Upper lobe of left lung (tissue), 6 donors: ENCODE data around the gene FRMD3. TPM values are rescaled to one million over a fixed set of nuclear protein-coding genes. Genes with fewer than 3 reads are reported as not detected.

ENCODE experiments used
- ATAC-seq, 2 donors: fragments of 200-7000 bp; cut with Tn5 transposase; one replicate each; pipeline ENCODE4 v1.9.1; 2022; ENCODE audit warnings: mild to moderate bottlenecking in 2 of 2, moderate library complexity in 2 of 2; ENCODE audit not compliant: low FRiP score in 2 of 2
- DNase-seq, 2 donors: peaks; one replicate each; pipeline ENCODE4 v3.0.0-alpha.2; 2019 to 2020
- H3K27ac ChIP-seq, 4 donors: fragments of 200-600 bp; sonication (generic); one replicate each; pipeline ENCODE4 v1.5.1; 2016 to 2019
- H3K27me3 ChIP-seq, 4 donors: fragments of 200-600 bp; sonication (generic); one replicate each; pipeline ENCODE4 v1.5.1; 2017 to 2019
- H3K36me3 ChIP-seq, 4 donors: fragments of 200-600 bp; sonication (generic); one replicate each; pipeline ENCODE4 v1.5.1; 2016 to 2019
- H3K4me1 ChIP-seq, 4 donors: fragments of 200-600 bp; sonication (generic); one replicate each; pipeline ENCODE4 v1.5.1; 2018 to 2019
- H3K4me3 ChIP-seq, 4 donors: fragments of 200-600 bp; sonication (generic); one replicate each; pipeline ENCODE4 v1.5.1; 2017 to 2019; ENCODE audit warnings: mild to moderate bottlenecking in 2 of 4, moderate library complexity in 1 of 4
- H3K9me3 ChIP-seq, 4 donors: fragments of 200-600 bp; sonication (generic); one replicate each; pipeline ENCODE4 v1.5.1; 2018 to 2019
- EP300 ChIP-seq, 4 donors: sonication (generic); formaldehyde crosslinking; IDR thresholded peaks; one replicate each; pipeline ENCODE4 v1.5.1; 2017; ENCODE audit warnings: antibody characterized with exemption in 4 of 4, control low read depth in 2 of 4
- POLR2A ChIP-seq, 4 donors: fragments of 450-650 bp; IDR thresholded peaks; one replicate each; pipeline ENCODE4 v1.5.1; 2016 to 2017; ENCODE audit warnings: antibody characterized with exemption in 4 of 4, mild to moderate bottlenecking in 2 of 4
- POLR2AphosphoS5 ChIP-seq, 2 donors: sonication (generic); formaldehyde crosslinking; IDR thresholded peaks; one replicate each; pipeline ENCODE4 v1.5.1; 2017; ENCODE audit warnings: antibody characterized with exemption in 2 of 2
- WGBS, 2 donors: methylation state at CpG; one replicate each; pipeline ENCODE4 v1.1.5; 2017 to 2018; 5-methylcytosine and 5-hydroxymethylcytosine counted together
- total RNA-seq, 6 donors: library from RNA; depleted of rRNA in 4 of 6; stranded (reverse); fragments of >200 nt in 4 of 6; gene quantifications; one replicate each; pipeline versions ENCODE4 v1.1.0 to v1.2.1, GENCODE V29; 2016 to 2021
- TF ChIP-seq, protein P1 (sequence below), 6 experiments: fragments of 450-650 bp in 4 of 6; fragments of 200-600 bp in 2 of 6; sonication (generic) in 2 of 6; IDR thresholded peaks; one replicate each; pipeline ENCODE4 v1.5.1; 2016 to 2019; ENCODE audit warnings: antibody characterized with exemption in 6 of 6
- donor health status: DM: no; HTN: no; CAD: no; lungs with moderate emphysema.
- donor health status: DM: no; HTN: yes; CAD: no; lungs with severe emphysema.

The FRMD3 gene
- total RNA-seq, 6 donors from 2014 or later: 5.6 to 33.4 (median 10.4) TPM

DNA sequence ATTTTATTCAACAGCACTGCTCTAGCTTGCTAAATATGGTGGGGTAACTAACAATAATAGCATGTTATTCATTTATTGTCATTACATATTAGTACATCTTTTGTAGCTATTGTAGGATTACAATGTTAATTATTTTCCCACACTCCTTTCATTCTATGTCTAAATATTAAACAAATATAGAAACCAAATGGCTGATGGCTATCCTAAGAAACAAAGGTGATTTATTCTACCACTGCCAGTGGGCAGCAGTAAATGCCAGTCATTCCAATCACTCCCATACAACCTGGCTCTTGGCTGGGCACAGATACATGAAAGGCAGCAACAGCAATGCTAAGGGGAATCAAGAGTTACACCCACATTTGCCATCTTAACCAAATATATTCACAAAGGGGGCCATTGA is 84.1 kb downstream of the FRMD3 start:
- no peaks in the 10 kb centered on the region for H3K27me3 ChIP-seq
- no peak for ATAC-seq
- no peak overlapping the region for H3K4me3 ChIP-seq
- H3K36me3 ChIP-seq: no peaks in the 10 kb centered on the region
- H3K27ac ChIP-seq: no peak overlapping the region
- no peaks in the 10 kb centered on the region for H3K9me3 ChIP-seq
- H3K4me1 ChIP-seq: no peaks in the 10 kb centered on the region
- DNase-seq: no peak
- no peak for TF ChIP-seq EP300 (IDR thresholded peaks at IDR 0.05)
- TF ChIP-seq, protein P1, sequence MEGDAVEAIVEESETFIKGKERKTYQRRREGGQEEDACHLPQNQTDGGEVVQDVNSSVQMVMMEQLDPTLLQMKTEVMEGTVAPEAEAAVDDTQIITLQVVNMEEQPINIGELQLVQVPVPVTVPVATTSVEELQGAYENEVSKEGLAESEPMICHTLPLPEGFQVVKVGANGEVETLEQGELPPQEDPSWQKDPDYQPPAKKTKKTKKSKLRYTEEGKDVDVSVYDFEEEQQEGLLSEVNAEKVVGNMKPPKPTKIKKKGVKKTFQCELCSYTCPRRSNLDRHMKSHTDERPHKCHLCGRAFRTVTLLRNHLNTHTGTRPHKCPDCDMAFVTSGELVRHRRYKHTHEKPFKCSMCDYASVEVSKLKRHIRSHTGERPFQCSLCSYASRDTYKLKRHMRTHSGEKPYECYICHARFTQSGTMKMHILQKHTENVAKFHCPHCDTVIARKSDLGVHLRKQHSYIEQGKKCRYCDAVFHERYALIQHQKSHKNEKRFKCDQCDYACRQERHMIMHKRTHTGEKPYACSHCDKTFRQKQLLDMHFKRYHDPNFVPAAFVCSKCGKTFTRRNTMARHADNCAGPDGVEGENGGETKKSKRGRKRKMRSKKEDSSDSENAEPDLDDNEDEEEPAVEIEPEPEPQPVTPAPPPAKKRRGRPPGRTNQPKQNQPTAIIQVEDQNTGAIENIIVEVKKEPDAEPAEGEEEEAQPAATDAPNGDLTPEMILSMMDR (IDR thresholded peaks at IDR 0.05): no peak
- no peak for TF ChIP-seq POLR2A (IDR thresholded peaks at IDR 0.05)
- no peak for TF ChIP-seq POLR2AphosphoS5 (IDR thresholded peaks at IDR 0.05)

DNA sequence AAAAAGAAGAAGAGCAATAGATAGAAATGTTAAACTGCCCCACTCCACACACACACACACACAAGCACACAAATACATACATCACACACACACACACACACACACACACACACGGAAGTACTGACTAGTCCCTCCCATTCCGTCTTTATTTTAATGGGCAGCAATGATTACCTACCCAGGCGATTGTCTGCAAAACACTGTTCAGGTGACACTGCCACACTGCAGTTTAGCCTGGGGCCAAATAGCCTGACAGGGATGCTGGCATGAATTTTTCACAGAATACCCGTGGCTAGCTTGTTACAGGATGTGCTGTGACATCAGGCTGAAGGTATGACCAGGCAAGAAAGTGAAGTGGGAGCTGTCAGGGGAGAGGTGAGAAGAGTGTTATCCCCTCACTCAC is 86.9 kb downstream of the FRMD3 start:
- no peaks in the 10 kb centered on the region for H3K4me1 ChIP-seq
- no peak for ATAC-seq
- WGBS, 2 donors: 74 to 80% methylated on average over 4 of the region's 4 CpGs
- no peak overlapping the region for H3K27ac ChIP-seq
- no peak for DNase-seq
- H3K9me3 ChIP-seq: no peaks in the 10 kb centered on the region
- no peaks in the 10 kb centered on the region for H3K27me3 ChIP-seq
- no peaks in the 10 kb centered on the region for H3K36me3 ChIP-seq
- TF ChIP-seq EP300 (IDR thresholded peaks at IDR 0.05) (no peak), POLR2A (IDR thresholded peaks at IDR 0.05) (no peak), POLR2AphosphoS5 (IDR thresholded peaks at IDR 0.05) (no peak)
- TF ChIP-seq, protein P1 (IDR thresholded peaks at IDR 0.05): no peak
- H3K4me3 ChIP-seq: no peak overlapping the region

DNA sequence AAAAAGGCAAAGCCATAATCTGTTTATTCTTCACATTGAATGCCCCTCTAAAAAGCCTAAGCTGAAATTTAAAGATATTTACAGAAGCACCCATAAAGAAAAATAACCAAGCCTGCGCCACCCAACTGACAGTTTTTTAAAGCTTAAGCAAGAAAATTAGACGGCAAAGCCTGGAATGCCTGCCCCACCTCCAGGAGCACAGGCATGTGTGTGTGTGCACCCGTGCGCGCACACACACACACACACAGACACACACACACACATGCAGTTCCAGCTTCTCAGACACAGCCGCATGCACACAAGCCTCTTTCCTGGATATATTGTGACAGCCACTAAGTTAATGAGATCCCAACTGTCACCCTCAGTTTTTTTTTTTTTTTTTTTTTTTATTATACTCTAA is 88.2 kb downstream of the FRMD3 start:
- no peak overlapping the region for H3K27ac ChIP-seq
- TF ChIP-seq POLR2AphosphoS5 (IDR thresholded peaks at IDR 0.05): no peak
- TF ChIP-seq, protein P1 (IDR thresholded peaks at IDR 0.05): no peak
- no peak for TF ChIP-seq EP300 (IDR thresholded peaks at IDR 0.05)
- TF ChIP-seq POLR2A (IDR thresholded peaks at IDR 0.05): no peak
- DNase-seq: peak in 1 of 2 donors; percentile 20

DNA sequence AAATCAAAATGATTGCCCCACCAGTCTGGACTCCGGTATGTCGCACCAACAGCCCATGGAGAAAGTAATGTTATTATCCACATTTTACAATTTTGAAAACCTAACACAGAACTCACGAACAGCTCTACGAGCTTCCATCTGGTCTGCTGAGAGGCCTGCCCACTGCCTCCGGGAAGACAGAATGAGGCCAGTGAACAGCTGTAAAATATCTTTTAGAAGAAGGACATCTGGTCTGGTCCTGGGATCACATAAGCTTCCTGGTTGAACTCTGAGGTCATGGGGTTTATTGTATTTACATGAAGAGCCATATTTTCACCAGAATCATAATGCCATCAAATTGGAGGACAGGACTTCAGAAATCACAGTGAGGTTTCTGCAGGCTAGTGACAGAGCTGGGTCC is 89.0 kb downstream of the FRMD3 start:
- Histone ChIP-seq H3K36me3 (no peaks in the 10 kb centered on the region), H3K27ac (peak overlapping the region in 1 of 4 donors; percentile 62), H3K4me3 (no peak overlapping the region), H3K27me3 (no peaks in the 10 kb centered on the region), H3K4me1 (peaks cover 0 to 5% (median 2%) of the 10 kb centered on the region in 4 donors), H3K9me3 (no peaks in the 10 kb centered on the region)
- DNase-seq (no peak), ATAC-seq (peak in 1 of 2 donors; percentile 43)
- no peak for TF ChIP-seq POLR2AphosphoS5 (IDR thresholded peaks at IDR 0.05)
- no peak for TF ChIP-seq POLR2A (IDR thresholded peaks at IDR 0.05)
- no peak for TF ChIP-seq EP300 (IDR thresholded peaks at IDR 0.05)
- TF ChIP-seq, protein P1 (IDR thresholded peaks at IDR 0.05): no peak
- WGBS, 2 donors: 83 to 84% methylated on average over 5 of the region's 5 CpGs

More for the DNA sequence above, 88.2 kb downstream of the FRMD3 start:
- Histone ChIP-seq H3K9me3 (no peaks in the 10 kb centered on the region), H3K27me3 (no peaks in the 10 kb centered on the region), H3K36me3 (no peaks in the 10 kb centered on the region), H3K4me1 (peaks cover 0 to 3% (median under 1%) of the 10 kb centered on the region in 4 donors), H3K4me3 (no peak overlapping the region)
- no peak for ATAC-seq
- 52 to 71% methylated on average over 6 of the region's 6 CpGs for WGBS, 2 donors

DNA sequence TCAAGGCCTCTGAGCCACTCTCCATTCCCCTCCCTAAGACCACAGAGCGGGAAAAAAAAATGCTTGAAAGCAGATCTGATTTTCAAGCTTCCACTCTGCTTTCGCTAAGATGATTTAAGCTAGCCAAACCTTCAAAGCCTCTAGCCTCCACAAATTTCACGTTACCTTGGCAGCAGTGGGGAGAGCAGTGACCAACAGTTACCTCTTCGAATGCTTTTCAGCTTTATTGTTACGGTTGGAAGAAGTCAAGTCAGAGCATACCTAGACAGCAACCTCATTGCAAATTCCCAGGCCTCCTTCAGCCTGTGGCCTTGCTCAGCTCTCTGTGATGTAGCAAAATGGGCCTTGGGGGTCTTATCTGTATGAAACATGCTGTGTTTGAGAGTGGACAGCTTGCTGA is 89.6 kb downstream of the FRMD3 start:
- no peak overlapping the region for H3K4me3 ChIP-seq
- ATAC-seq (no peak), DNase-seq (no peak)
- peak overlapping the region in 1 of 4 donors; percentile 62 for H3K27ac ChIP-seq
- peaks cover 0 to 5% (median 2%) of the 10 kb centered on the region in 4 donors for H3K4me1 ChIP-seq
- H3K9me3 ChIP-seq: no peaks in the 10 kb centered on the region
- no peaks in the 10 kb centered on the region for H3K36me3 ChIP-seq
- TF ChIP-seq POLR2AphosphoS5 (IDR thresholded peaks at IDR 0.05) (no peak), POLR2A (IDR thresholded peaks at IDR 0.05) (no peak), EP300 (IDR thresholded peaks at IDR 0.05) (no peak)
- TF ChIP-seq, protein P1 (IDR thresholded peaks at IDR 0.05): no peak
- H3K27me3 ChIP-seq: no peaks in the 10 kb centered on the region
- 90 to 93% methylated on average over 5 of the region's 5 CpGs for WGBS, 2 donors
